GM12873 (cell line): ENCODE data around the gene TCERG1L.

Experiments
- CTCF ChIP-seq: IDR thresholded peaks from 2 replicates; pipeline ENCODE4 v1.5.1; 2012; ENCODE audit warnings: low read depth, mild to moderate bottlenecking, moderate library complexity, low read length, control low read depth; ENCODE audit not compliant: insufficient read depth; ENCODE audit errors: missing control alignments

TCERG1L gene, protein sequence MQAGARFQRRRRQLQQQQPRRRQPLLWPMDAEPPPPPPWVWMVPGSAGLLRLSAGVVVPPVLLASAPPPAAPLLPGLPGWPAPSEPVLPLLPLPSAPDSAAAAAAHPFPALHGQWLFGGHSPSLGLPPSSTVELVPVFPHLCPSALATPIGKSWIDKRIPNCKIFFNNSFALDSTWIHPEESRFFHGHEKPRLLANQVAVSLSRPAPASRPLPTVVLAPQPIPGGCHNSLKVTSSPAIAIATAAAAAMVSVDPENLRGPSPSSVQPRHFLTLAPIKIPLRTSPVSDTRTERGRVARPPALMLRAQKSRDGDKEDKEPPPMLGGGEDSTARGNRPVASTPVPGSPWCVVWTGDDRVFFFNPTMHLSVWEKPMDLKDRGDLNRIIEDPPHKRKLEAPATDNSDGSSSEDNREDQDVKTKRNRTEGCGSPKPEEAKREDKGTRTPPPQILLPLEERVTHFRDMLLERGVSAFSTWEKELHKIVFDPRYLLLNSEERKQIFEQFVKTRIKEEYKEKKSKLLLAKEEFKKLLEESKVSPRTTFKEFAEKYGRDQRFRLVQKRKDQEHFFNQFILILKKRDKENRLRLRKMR

DNA sequence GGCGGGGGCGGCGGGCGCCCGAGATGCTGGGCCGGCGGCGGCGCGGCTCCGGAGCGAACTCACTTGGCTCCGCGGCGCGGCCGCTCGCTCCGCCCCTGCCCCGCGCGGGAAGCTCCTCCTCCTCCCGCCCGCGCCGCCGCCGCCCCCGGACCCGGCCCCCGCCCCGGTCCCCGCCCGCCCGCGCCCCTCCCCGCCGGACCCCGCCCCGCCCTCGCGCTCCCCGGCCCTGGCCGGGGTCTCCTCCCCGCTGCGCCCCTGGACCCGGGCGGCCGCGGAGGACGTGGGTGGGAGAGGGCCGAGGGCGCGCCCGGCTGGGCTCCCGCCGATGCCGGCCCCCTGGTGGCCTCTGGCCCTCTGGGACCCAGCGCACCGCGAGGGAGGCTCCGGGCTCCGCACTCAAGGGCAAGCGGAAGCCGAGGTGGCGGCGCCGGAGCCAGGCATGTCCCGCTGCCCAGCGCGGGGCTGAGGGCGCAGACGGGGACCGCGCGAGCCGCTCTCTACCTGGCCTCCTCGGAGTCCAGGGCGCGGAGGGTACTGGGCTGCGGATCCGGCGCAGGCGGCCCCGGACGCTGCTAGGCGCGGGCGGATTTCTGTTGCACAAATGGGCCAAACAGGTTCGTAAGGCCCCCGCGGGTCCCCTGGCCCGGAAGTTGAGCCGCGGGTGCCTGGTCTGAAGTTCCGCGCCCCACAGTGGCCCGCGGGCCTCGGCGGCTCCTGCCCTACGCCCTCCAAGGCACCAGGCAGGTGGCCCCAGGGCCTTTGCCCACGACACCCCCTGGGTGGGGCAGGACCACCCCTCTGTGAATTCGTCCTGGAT, at the start of gene TCERG1L:
TCERG1L (minus strand) TSS at position 61 of the 817 bp plus-strand sequence. CDS start 86 bp downstream, outside the sequence.
- TF ChIP-seq CTCF: no peak

DNA sequence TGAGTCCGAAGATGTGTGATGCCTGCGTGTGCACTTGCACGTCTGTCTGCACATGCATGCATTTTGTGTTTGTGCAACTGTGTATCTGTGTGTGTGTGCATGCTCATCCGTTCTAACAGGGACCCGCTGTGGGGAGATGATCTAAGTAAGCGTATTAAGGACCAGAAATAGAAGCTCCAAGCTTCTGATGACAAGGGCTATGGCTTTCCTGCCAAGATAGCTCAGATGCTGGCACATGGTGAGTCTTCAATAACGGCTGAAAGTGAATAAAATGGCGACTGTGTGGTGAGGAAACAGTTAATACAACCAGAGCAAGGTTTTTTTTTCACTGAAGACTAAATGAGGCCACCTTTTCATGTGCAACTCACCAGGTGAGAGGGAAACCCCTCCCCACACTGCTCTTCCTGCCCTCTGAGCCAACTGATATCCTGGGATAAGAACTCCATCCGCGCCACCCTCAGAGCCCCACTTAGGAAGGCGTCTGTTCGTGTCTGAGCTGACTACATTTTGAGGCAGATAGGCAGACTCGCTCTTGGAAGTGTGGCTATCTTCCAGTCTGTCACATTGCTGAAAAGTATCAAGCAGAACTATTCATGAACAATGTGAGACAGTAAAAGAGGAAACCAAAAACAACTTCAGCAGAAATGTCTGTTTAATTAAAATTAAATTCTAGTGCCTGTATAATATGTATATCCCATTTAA, 47.4 kb upstream of the TCERG1L start:
- TF ChIP-seq CTCF: no peak

GRCh38 chr10:131356442-131356841, 44.9 kb upstream of the TCERG1L start:
- TF ChIP-seq CTCF: no peak

DNA sequence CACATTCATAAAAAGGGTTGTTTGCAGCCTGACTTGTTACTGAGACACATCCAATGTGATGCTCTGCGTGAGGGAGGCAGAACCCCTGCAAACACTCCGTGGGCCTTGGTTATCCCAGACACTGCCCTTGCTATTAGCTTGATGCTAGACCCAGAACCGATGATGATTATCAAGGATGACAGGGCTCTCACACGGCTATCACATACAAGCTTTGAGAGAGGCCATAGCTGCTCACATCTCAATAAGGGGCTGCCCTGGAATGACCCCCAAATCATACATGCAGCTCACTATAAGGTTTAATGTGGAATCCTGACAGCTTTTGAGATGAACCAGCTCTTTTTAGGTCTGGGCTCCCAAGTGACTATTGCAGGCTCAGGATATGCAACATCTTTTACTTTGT, 44.4 kb upstream of the TCERG1L start:
- TF ChIP-seq CTCF: no peak

DNA sequence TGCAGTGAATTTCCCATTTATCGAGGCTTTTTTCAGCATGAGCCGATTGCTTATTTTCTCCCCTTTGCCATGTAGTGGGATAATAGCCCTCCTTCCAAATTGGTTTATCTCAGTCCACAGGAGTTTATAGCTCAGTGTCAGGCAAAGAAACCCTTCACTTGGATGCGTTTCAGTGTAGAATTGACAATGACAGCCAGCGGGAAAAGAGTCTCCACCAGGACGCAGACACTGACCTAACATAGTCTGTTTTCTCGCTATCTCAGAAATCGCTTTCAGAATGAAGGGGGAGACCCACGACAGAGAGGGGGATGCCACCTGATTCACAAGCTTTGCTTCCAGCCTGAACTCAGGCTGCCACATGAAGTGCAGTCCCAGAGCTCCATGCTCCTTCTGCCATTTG, 43.5 kb upstream of the TCERG1L start:
- TF ChIP-seq CTCF: no peak

GRCh38 chr10:131354380-131354779, 42.9 kb upstream of the TCERG1L start:
- TF ChIP-seq CTCF: no peak
